ENCODE measurements around the gene SKIDA1.

SKIDA1 gene

DNA sequence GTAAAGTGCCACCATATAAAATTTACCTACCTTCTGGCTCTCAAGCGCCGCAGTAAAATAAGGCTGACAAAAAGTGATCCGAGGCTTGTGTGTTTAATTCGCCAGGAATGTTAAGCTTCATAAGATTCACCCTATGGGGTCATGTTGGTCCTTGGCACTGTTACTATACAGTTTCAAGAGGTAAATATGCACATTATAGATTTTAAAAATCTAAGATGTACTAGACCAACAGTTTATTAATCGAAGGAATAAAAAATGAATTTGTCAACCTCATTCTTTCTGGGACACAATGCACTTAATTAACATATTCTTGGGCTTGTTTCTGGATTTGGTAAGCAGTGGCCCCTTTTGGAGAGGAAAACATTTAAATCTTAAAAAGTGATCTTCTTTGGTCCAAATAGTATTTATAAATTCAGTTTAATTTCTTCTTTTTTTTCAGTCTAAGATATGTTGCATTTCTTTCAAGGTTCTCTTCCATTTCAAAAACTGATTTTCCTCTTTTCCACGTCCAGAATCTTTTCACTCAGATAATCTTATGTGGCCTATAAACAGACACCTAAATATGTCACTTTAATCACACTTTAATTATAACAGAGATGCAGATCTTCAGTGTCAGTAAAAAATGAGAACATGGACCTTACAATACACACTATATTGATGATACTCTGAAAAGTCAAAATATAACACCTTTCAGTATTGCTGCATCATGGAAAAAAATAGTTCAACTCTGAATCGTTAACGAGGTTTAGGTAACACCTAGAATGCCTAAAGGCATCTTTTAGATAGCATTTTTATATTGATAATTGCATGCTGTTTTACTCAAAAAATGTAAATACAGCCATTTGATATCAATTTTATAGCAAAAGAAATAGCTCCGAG is 3.8 kb upstream of the SKIDA1 start:
- Histone ChIP-seq H3K4me3 (ENCODE audit: low read depth, low read length) (peak overlapping the region; percentile 83), H3K4me1 (ENCODE audit: control insufficient read depth, insufficient read depth, low read length, unreplicated experiment) (peaks cover 29% of the 10 kb centered on the region), H3K79me2 (ENCODE audit: control insufficient read depth, insufficient read depth, low read length, unreplicated experiment) (peaks cover 2% of the 10 kb centered on the region), H2AFZ (ENCODE audit: low read length, unreplicated experiment) (peak overlapping the region; percentile 72), H3K36me3 (ENCODE audit: insufficient read depth, low read length) (no peaks in the 10 kb centered on the region), H3K27ac (ENCODE audit: low read depth, low read length) (peak overlapping the region; percentile 92), H3K27me3 (ENCODE audit: insufficient read depth, low read length) (no peaks in the 10 kb centered on the region)

DNA sequence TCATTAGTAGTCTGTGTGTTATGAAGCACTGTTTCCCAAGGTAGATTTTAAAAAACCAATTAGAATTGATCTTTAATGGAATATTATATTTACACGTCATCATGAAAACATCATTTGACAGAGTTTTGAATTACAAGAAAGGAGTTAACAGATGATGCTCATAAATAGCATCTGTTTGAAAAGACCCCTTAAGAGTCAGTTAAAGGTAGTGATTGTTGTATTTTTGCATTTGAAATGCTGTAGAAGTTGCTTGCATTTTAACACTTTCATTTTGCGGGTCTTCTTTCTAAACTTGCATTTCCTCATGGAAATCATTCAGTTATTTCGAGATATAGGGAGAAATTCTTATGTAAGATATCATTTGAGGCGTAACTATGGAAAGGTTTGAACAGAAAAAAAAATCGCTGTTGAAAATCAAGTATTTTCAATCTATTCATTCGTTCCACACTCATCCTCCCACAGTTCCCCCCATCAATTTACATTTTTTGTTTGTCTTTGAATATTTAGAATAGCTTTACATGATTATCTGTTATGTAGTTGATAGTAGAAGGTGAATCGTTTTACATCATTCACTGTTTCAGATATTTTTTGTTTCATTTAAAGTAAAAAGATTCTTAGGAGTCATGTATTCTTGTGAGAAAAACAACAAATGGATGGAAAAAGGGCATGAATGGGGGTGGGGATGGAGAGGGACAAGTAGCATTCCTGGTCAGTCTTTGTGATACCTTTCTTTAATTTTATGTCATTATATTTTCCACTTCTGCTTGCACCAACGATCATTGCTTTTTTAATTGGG is 3.0 kb upstream of the SKIDA1 start:
- Histone ChIP-seq H3K4me3 (ENCODE audit: low read depth, low read length) (peak overlapping the region; percentile 83), H2AFZ (ENCODE audit: low read length, unreplicated experiment) (peak overlapping the region; percentile 35), H3K27me3 (ENCODE audit: insufficient read depth, low read length) (no peaks in the 10 kb centered on the region), H3K79me2 (ENCODE audit: control insufficient read depth, insufficient read depth, low read length, unreplicated experiment) (peaks cover 2% of the 10 kb centered on the region), H3K4me1 (ENCODE audit: control insufficient read depth, insufficient read depth, low read length, unreplicated experiment) (peaks cover 33% of the 10 kb centered on the region), H3K27ac (ENCODE audit: low read depth, low read length) (peak overlapping the region; percentile 92), H3K36me3 (ENCODE audit: insufficient read depth, low read length) (no peaks in the 10 kb centered on the region)

DNA sequence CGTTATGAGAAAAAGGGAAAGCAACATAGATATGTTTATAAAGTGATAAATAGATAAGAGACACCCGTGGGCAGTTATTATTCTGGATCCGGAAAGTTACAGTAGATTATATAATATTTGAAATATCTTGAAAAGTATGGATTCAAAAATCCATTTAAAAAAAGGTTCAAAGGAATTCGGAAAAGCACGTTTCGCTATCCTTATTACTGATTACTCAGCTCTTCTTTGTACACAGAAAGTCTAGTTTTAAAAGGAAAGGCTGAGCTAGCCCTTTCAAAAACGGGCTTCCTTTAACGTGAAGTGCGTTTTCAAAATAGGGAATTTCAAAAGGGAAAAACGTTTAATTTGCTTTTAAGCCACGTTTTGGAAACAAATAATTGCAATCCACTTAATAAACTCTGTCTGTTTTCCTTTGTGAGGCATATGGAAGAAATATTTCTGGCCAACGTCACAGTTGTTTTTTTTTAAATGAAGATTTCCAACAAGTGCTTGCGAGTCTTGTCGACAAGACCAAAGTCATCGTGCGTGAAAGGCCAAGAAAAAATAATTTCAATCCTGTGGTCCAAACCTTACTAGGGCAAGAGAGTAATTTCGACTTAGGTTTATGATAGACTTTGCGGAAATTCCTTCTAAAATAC is 2.2 kb upstream of the SKIDA1 start:
- no peaks in the 10 kb centered on the region for H3K36me3 ChIP-seq (ENCODE audit: insufficient read depth, low read length)
- H3K4me3 ChIP-seq (ENCODE audit: low read depth, low read length): peak overlapping the region; percentile 83
- peak overlapping the region; percentile 92 for H3K27ac ChIP-seq (ENCODE audit: low read depth, low read length)
- peak overlapping the region; percentile 35 for H2AFZ ChIP-seq (ENCODE audit: low read length, unreplicated experiment)
- no peaks in the 10 kb centered on the region for H3K27me3 ChIP-seq (ENCODE audit: insufficient read depth, low read length)
- H3K79me2 ChIP-seq (ENCODE audit: control insufficient read depth, insufficient read depth, low read length, unreplicated experiment): peaks cover 2% of the 10 kb centered on the region
- peaks cover 35% of the 10 kb centered on the region for H3K4me1 ChIP-seq (ENCODE audit: control insufficient read depth, insufficient read depth, low read length, unreplicated experiment)

DNA sequence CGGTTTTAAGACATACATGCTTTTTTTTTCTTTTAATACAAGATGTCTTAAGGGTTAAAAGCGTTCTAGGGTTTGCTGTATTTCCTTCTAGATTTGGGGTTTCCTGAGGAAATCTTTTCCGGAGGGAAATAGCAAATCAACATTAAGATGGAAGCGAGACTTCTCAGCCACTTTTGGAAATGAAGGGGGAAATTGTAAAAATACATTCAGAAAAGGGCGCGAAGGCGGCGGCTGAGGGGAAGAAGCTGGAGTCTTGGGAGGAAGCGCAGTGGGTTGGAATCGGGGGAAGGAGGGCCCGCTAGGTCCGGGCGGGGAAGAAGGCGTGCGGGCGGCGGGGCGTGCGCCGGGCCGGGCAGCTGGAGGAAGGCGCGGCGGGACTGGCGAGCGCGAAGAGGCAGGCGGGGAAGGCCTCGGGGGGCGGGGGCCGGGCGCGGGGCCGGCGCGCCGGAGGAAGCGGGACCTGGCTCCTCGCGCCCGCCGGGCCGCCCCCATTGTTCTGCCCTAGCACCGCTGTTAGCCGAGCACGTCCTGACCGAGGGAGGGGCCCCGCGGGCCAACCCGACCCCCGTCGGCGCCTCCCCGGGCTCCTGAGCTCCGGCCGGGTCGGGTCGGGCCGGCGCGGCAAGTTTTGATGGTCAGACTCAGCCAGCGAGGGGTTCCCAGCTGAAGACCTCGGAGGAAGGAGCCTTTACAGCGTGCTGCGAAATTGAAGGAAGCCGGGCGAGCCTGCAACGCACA is 1.5 kb upstream of the SKIDA1 start:
- H3K79me2 ChIP-seq (ENCODE audit: control insufficient read depth, insufficient read depth, low read length, unreplicated experiment): peaks cover 2% of the 10 kb centered on the region
- no peaks in the 10 kb centered on the region for H3K27me3 ChIP-seq (ENCODE audit: insufficient read depth, low read length)
- H3K27ac ChIP-seq (ENCODE audit: low read depth, low read length): peak overlapping the region; percentile 92
- H3K36me3 ChIP-seq (ENCODE audit: insufficient read depth, low read length): no peaks in the 10 kb centered on the region
- H3K4me3 ChIP-seq (ENCODE audit: low read depth, low read length): peak overlapping the region; percentile 83
- peak overlapping the region; percentile 77 for H2AFZ ChIP-seq (ENCODE audit: low read length, unreplicated experiment)
- H3K4me1 ChIP-seq (ENCODE audit: control insufficient read depth, insufficient read depth, low read length, unreplicated experiment): peaks cover 32% of the 10 kb centered on the region

DNA sequence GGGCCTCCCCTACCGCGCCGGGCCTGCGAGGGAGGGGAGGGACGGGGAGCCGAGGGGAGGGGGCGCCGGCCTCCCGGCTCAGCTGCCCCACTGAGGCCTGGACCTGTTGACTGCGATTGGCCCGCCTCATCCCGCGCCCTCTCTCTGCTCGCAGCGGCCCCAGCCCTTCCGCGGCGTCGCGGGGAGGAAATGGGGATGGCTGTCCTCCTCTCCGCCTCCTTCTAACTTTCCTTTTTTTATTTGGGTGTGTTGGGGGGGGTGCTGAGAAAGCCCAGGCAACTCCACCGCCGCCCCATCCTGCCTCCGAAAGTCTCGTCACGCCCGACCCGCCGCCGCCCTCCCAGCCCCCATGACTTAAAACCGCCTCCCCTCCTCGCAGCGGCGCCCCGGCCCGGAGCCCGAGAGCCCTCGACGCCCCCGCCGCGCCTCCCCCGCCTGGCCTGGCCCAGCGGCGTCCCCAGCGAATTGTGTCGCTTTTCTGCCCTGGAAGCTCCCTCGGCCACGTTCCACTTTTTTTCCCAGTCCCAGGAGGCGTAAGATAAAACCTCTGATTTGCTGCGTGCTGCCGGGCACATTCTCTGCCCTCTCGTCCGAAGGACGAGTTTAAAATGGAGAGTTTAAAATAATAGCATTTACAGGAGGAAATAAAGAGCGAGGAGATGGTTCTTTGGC is 842 bp upstream of the SKIDA1 start:
- Histone ChIP-seq H3K79me2 (ENCODE audit: control insufficient read depth, insufficient read depth, low read length, unreplicated experiment) (peaks cover 2% of the 10 kb centered on the region), H3K27ac (ENCODE audit: low read depth, low read length) (peak overlapping the region; percentile 92), H3K4me3 (ENCODE audit: low read depth, low read length) (peak overlapping the region; percentile 83), H2AFZ (ENCODE audit: low read length, unreplicated experiment) (peak overlapping the region; percentile 77), H3K4me1 (ENCODE audit: control insufficient read depth, insufficient read depth, low read length, unreplicated experiment) (peaks cover 31% of the 10 kb centered on the region), H3K27me3 (ENCODE audit: insufficient read depth, low read length) (no peaks in the 10 kb centered on the region), H3K36me3 (ENCODE audit: insufficient read depth, low read length) (no peaks in the 10 kb centered on the region)

DNA sequence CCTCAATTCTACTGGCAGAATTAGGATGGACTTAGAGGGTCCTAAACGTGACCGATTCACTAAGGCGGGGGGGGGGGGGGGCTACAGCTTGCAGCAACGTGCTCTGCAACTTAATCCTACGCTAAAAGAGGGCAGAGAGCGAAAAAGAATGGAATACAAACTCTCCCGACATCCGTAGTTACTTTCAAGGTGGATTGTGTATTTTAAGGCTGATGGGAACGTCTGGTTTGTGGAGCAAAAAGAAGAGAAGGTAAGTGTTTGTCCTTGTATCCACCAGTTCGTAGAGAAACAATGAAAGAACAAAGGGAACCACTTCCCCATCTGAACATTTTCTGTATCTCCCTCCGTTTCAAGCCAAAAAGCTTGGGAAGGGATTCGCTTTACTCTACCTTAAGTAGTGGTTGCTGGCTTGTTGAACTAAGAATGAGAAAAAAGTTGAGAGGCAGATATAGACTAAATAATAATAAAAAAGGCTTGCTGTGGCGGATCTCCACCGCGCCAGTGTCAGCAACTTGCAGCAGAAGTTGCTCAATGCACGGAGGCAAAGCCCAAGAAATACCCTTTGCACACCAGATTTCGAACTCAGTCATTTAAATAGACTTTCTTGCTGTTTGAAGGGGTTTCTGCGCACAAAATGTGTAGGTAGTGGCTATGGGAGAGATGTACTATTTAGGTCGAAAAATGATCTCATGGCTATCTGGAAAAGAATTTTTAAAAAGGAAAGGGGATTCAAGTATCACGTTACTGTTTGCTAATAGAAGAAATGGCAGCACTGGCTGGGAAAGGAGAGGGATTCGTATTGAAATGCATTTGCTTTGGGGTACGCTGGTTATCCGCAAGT is 736 bp downstream of the SKIDA1 start:
- H3K79me2 ChIP-seq (ENCODE audit: control insufficient read depth, insufficient read depth, low read length, unreplicated experiment): peaks cover 2% of the 10 kb centered on the region
- peak overlapping the region; percentile 92 for H3K27ac ChIP-seq (ENCODE audit: low read depth, low read length)
- peak overlapping the region; percentile 83 for H3K4me3 ChIP-seq (ENCODE audit: low read depth, low read length)
- no peaks in the 10 kb centered on the region for H3K36me3 ChIP-seq (ENCODE audit: insufficient read depth, low read length)
- peaks cover 25% of the 10 kb centered on the region for H3K4me1 ChIP-seq (ENCODE audit: control insufficient read depth, insufficient read depth, low read length, unreplicated experiment)
- H3K27me3 ChIP-seq (ENCODE audit: insufficient read depth, low read length): no peaks in the 10 kb centered on the region
- peak overlapping the region; percentile 97 for H2AFZ ChIP-seq (ENCODE audit: low read length, unreplicated experiment)

DNA sequence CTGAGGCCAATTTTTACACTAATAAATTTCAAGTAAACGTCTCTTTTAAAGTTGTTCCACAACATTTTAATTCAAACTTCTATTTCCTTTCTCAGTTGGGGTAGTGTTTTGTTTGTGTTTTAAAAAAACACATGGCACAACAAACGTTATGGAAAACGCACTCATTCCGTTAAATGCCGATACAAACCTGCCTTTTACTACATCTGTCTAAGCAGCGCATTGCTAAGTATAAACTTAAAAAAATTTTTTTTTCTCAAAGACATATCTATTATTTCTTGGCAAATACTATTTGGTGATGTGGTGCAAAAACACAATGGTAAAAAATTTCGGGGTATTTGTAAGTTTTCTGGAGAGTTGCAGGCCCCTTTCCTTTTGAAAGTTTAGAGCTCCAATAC is 1.4 kb downstream of the SKIDA1 start:
- Histone ChIP-seq H3K79me2 (ENCODE audit: control insufficient read depth, insufficient read depth, low read length, unreplicated experiment) (peaks cover 2% of the 10 kb centered on the region), H3K36me3 (ENCODE audit: insufficient read depth, low read length) (no peaks in the 10 kb centered on the region), H3K4me1 (ENCODE audit: control insufficient read depth, insufficient read depth, low read length, unreplicated experiment) (peaks cover 23% of the 10 kb centered on the region), H3K27me3 (ENCODE audit: insufficient read depth, low read length) (no peaks in the 10 kb centered on the region), H2AFZ (ENCODE audit: low read length, unreplicated experiment) (peak overlapping the region; percentile 16), H3K27ac (ENCODE audit: low read depth, low read length) (peak overlapping the region; percentile 92; the same call in 1 of the 2 replicates), H3K4me3 (ENCODE audit: low read depth, low read length) (peak overlapping the region; percentile 83)

DNA sequence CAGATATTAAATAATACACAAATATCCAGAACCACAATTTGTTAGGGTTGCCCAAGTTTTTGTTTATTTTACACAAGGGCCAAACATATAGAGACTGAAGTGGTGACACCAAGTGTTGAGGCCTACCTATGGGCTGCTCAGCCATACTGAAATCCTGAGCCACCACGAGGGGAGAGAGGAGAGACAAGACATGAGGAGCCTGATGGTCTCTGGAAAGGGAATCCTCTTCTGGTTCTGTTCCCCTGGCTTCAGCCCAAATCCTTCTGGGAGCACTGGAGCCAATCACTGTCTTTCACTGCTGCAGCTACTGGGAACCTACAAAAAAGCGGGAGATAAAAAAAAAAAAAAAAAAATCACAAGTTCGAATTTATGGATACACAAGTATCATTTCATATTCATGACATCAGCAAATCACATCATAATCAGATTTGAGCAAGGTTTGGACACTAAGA is 1.9 kb downstream of the SKIDA1 start:
- peak overlapping the region; percentile 83; the same call in 1 of the 2 replicates for H3K4me3 ChIP-seq (ENCODE audit: low read depth, low read length)
- H3K79me2 ChIP-seq (ENCODE audit: control insufficient read depth, insufficient read depth, low read length, unreplicated experiment): peaks cover 2% of the 10 kb centered on the region
- no peaks in the 10 kb centered on the region for H3K27me3 ChIP-seq (ENCODE audit: insufficient read depth, low read length)
- H3K4me1 ChIP-seq (ENCODE audit: control insufficient read depth, insufficient read depth, low read length, unreplicated experiment): peaks cover 20% of the 10 kb centered on the region
- H3K36me3 ChIP-seq (ENCODE audit: insufficient read depth, low read length): no peaks in the 10 kb centered on the region
- H2AFZ ChIP-seq (ENCODE audit: low read length, unreplicated experiment): peak overlapping the region; percentile 16
- no peak overlapping the region for H3K27ac ChIP-seq (ENCODE audit: low read depth, low read length)
